ENCODE results near the gene KRTAP12-4.

- TF ChIP-seq CTCF (IDR thresholded peaks at IDR 0.05; ENCODE audit: low read depth, low read length) (no peak), EZH2phosphoT487 (IDR thresholded peaks at IDR 0.05; ENCODE audit: low read depth) (no peak)
Measured at GRCh38 chr21:44681152-44681551, 26.7 kb upstream of the KRTAP12-4 start.

Data from OCI-LY3 (cell line).